GM12864 (cell line): ENCODE measurements around the gene NEMP1.

ENCODE experiments used
- DNase-seq: peaks from one replicate; pipeline ENCODE4 v3.0.0-alpha.2; 2011; ENCODE audit warnings: low read depth
- H3K4me3 ChIP-seq: 2 replicates; pipeline ENCODE4 v1.5.1; 2011; ENCODE audit warnings: mild to moderate bottlenecking, low read depth, low read length, control low read depth
- TF ChIP-seq, protein P1 (sequence below): IDR thresholded peaks from 2 replicates; pipeline ENCODE4 v1.5.1; 2011; ENCODE audit warnings: low read depth, mild to moderate bottlenecking, moderate library complexity, low read length, control low read depth, inconsistent platforms; ENCODE audit errors: missing control alignments

The NEMP1 gene, protein sequence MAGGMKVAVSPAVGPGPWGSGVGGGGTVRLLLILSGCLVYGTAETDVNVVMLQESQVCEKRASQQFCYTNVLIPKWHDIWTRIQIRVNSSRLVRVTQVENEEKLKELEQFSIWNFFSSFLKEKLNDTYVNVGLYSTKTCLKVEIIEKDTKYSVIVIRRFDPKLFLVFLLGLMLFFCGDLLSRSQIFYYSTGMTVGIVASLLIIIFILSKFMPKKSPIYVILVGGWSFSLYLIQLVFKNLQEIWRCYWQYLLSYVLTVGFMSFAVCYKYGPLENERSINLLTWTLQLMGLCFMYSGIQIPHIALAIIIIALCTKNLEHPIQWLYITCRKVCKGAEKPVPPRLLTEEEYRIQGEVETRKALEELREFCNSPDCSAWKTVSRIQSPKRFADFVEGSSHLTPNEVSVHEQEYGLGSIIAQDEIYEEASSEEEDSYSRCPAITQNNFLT

DNA sequence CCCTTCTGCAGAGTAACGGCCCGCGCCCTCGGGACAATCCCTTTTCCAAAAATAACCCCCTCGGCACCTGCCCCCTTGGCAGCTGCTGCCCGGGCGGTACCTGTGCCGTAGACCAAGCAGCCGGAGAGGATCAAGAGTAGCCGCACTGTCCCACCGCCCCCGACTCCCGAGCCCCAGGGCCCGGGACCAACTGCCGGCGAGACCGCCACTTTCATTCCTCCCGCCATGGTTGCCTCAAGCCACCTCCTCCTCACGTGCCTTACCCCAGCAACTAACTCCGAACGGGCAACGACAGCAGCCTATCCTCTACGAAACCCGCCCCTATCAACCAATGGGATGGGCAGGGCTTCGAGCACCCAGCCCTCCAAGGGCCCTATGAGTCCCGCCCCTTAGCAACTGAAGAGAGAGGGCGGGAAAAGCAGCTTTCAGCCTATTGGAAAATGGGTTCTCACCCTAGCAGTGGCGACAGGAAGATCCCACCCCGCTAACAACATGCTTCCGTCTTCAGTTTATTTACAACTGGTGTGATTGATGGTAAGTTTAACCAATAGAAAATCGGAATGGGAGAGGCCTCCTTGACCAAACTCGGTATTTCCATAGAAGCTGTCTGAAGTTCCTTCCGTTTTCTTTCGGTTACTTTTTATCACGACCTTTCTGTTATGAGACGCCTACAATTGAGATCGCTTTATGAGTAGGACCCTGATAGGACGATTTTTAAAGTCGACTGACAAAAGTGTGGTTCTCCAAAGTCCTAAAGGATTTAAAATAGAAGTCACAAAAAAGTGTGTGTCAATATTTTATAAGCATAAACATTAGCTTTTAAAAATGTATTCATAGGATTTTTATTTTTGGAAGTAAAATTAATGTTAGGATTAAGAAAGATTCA lies at the start of gene NEMP1:
Gene NEMP1, minus strand, starts transcription at position 273 of the 886 bp plus-strand sequence. Its CDS starts 46 bp downstream, at position 227.
- peak; percentile 100 for DNase-seq
- peak within 1 kb of the TSS; percentile 81 for H3K4me3 ChIP-seq
- TF ChIP-seq, protein P1, sequence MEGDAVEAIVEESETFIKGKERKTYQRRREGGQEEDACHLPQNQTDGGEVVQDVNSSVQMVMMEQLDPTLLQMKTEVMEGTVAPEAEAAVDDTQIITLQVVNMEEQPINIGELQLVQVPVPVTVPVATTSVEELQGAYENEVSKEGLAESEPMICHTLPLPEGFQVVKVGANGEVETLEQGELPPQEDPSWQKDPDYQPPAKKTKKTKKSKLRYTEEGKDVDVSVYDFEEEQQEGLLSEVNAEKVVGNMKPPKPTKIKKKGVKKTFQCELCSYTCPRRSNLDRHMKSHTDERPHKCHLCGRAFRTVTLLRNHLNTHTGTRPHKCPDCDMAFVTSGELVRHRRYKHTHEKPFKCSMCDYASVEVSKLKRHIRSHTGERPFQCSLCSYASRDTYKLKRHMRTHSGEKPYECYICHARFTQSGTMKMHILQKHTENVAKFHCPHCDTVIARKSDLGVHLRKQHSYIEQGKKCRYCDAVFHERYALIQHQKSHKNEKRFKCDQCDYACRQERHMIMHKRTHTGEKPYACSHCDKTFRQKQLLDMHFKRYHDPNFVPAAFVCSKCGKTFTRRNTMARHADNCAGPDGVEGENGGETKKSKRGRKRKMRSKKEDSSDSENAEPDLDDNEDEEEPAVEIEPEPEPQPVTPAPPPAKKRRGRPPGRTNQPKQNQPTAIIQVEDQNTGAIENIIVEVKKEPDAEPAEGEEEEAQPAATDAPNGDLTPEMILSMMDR = no peak

DNA sequence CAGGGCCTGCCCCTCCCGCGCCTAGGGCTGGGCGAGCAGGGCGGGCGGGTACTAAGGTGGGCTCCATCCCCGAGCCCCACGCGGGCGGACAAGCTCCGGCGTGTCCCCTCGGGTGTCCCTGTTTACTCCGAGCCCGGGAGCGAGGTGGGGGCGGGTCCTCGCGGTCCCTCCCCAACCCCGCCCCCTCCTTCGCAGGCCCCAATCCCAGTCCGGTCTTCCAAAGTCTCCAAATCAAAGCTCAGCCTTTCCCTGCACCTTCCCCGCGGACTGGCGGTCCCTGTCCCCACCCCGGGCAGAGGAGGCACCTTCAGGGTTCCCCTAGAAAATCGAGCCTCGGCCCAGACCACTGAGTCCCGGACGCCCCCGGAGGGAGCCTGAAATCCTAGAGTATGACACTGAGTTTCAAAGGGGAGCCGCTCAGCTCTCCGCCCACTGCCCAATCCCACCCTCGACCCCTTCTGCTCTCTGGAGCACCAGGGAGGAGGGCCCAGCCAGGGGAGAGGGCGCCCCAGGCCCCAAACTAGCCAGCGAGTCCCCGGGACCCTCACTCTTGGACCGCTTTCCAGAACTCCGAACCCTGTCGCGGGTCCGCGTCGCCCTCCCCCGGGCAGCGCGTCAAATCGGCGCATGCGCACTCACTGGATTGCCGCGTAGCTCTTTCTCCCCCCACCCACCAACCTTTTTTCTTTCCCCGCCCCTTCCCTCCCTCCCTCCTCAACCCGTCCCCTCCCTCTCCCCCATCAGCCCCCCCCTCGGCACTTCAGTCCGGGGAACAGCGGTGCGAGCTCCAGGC lies 49.3 kb upstream of the NEMP1 start, which contains the start of gene LRP1:
Gene LRP1, plus strand, starts transcription at position 758 of the 793 bp plus-strand sequence. CDS start 482 bp downstream, outside the sequence.
- no peak for DNase-seq
- TF ChIP-seq, protein P1 = no peak
- H3K4me3 ChIP-seq = peak within 1 kb of the TSS; percentile 56

DNA sequence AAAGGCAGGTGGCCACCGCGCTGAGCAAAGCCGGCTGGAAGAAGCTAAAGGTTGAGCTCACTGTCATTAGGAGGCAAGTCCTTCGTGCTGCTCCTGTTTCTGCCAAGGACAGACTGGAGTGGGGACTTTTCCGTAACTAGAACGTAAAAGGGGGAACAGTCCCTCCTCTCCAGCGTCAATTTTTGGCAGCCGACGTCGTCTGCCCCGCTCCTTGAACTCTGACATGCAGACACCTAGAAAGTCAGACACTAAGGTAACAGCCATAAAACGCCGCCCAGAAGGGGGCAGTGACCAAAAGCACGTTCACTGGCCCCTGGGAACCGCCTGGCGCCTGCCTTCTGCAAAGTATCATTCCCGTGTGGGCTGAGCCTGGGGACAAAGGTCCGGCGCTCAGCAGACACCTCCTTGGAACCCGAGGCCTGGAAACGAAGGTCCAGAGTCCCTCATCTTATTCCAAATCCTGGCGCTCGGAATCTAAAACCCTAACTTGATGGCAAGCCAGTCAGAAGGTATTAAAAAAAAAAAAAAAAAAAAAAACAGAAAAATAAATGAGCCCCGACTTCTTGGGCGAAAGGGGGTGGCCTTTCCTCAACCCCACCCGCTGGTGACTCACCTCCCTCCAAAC lies 48.6 kb upstream of the NEMP1 start:
- TF ChIP-seq, protein P1 = peak; percentile 25
- peak overlapping the region; percentile 56; the same call in 1 of the 2 replicates for H3K4me3 ChIP-seq
- DNase-seq = no peak

DNA sequence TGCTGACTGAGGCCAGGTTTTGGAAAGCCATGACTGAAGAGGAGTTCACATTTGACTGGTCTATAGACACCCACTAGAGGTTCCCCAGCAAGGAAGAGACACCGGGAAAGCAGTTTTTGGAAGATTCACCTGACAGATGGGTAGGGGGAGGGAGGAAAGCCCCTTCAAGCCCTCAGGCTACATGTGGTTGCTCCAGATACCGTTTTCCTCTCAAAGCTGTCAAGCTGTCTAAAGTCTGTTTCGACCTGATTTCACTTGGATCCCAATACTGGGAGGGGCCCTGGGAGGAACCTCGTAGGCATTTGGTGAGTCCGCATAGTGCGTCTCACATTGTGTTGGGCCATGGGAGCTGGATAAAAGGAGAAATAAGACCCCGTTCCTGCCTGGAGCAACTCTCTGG lies 48.0 kb upstream of the NEMP1 start:
- TF ChIP-seq, protein P1 = no peak
- no peak overlapping the region for H3K4me3 ChIP-seq
- DNase-seq = no peak

DNA sequence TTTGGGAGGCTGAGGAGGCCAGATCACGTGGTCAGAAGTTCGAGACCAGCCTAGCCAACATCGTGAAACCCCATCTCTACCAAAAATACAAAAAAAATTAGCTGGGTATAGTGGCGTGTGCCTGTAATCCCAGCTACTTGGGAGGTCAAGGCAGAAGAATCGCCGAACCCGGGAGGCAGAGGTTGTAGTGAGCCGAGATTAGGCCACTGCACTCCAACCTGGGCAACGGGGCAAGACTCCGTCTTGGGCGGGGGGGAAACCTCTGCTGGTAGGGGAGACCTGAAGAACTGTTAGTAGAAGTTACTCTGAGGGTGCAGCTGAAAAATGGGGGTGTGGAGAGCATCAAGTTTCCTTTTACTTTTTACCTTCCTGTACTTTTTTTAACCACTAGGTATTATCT lies 47.5 kb upstream of the NEMP1 start:
- no peak overlapping the region for H3K4me3 ChIP-seq
- TF ChIP-seq, protein P1 = no peak
- no peak for DNase-seq
